Activated T-cell treated with anti-CD3 and anti-CD28 coated beads, Interleukin-2, amount 50 U/mL, for 72 hours (primary cell): ENCODE data around the gene POLD1. TPM values are rescaled to one million over a fixed set of nuclear protein-coding genes. Genes with fewer than 3 reads are reported as not detected.

Source experiments
- ATAC-seq, 2 donors: fragments of 150-1000 bp; cut with Tn5 transposase; replicated peaks in 1 of 2; 2 replicates each; pipeline ENCODE4 v1.10.0; 2021; ENCODE audit warnings: moderate library complexity in 2 of 2, mild to moderate bottlenecking in 1 of 2
- DNase-seq, 2 donors: peaks; one replicate each; pipeline ENCODE4 v3.0.0; 2021 to 2022; ENCODE audit warnings: mixed read lengths in 1 of 2
- H3K27ac Mint-ChIP-seq: one replicate; pipeline ENCODE4 v1.8.0; 2022; ENCODE audit warnings: mild to moderate bottlenecking, moderate library complexity, mixed read lengths
- H3K27me3 Mint-ChIP-seq: one replicate; pipeline ENCODE4 v1.8.0; 2022; ENCODE audit warnings: low read depth, mixed read lengths
- H3K36me3 Mint-ChIP-seq, 2 donors: one replicate each; pipeline ENCODE4 v1.8.0; 2022; ENCODE audit warnings: mixed read lengths in 2 of 2, mild to moderate bottlenecking in 1 of 2; ENCODE audit not compliant: insufficient read depth in 2 of 2
- H3K4me1 Mint-ChIP-seq: one replicate; pipeline ENCODE4 v1.8.0; 2022; ENCODE audit warnings: low read depth, mixed read lengths
- H3K4me3 Mint-ChIP-seq, 2 donors: one replicate each; pipeline ENCODE4 v1.8.0; 2022; ENCODE audit warnings: mild to moderate bottlenecking in 2 of 2, mixed read lengths in 2 of 2, moderate library complexity in 2 of 2
- H3K9me3 Mint-ChIP-seq, 2 donors: one replicate each; pipeline ENCODE4 v1.8.0; 2022; ENCODE audit warnings: mixed read lengths in 2 of 2
- total RNA-seq, 2 donors: library from RNA; stranded (reverse); gene quantifications; one replicate each; pipeline ENCODE4 v1.2.3, GENCODE V29; 2022

Gene POLD1
- total RNA-seq, 2 donors from 2014 or later = 133 to 162 TPM

DNA sequence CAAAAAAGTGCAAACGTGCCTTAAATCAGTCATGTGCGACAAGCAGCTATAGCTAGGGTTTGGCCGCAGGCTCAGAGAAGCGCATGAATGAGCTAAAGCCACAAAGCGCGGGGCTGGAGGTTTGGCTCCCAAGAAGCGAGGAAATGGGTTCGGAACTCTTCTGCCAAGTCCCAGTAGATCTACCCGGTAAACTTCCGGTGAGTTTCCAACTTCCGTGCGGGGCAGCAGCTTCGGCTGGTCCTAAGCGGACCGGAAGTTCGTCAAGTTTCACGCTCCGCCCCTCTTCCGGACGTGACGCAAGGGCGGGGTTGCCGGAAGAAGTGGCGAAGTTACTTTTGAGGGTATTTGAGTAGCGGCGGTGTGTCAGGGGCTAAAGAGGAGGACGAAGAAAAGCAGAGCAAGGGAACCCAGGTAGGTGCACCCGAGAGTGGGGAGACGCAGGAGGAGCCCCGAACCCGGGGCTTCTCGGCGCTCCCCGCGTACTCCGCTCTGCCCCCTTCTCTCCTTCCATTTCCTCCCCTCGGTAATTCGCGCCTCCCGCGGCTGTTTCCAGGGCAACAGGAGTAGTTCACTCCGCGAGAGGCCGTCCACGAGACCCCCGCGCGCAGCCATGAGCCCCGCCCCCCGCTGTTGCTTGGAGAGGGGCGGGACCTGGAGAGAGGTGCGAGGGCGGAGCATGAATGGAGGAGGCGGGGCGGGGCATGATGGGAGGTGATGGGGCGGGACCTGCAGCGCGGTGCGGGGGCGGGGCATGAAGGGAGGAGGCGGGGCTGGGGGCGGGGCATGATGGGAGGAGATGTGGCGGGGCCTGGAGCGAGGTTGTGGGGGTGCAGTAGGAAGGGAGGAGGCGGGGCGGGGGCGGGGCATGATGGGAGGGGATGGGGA lies 7.7 kb upstream of the POLD1 start, which contains the start of gene NR1H2:
Gene NR1H2, plus strand, starts transcription at position 292 of the 885 bp plus-strand sequence. CDS start 1,149 bp downstream, outside the sequence.
- Mint-ChIP-seq H3K27ac (peak within 1 kb of the TSS; percentile 98), H3K4me1 (peaks cover 33% of the 10 kb centered on the region), H3K27me3 (no peaks in the 10 kb centered on the region), H3K9me3 (no peaks in the 10 kb centered on the region), H3K36me3 (peaks cover 9 to 11% of the 10 kb centered on the region in 2 donors), H3K4me3 (peak within 1 kb of the TSS; percentile 98 to 100)
- peak; percentile 95 to 97 for DNase-seq
- peak; percentile 95 to 96 for ATAC-seq

DNA sequence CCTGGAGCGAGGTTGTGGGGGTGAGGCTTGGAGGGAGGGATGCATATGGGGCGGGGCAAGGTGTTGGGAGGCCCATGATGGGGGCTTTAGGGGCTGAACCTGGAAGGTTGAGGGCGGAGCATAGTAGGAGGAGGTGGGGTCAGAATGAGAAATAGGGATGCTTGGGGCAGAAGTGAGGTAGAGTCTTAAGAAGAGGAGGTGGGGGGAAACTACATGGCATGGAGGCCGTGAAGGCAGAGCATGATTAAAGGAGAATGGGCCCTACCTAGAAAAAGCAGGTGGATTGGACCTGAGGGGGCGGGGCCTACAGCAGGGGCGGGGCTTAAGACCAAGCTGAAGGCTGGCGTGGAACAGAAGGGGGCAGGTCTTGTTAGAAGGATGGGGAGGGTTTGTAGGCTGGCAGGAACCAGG lies 7.1 kb upstream of the POLD1 start:
- DNase-seq (peak; percentile 54), ATAC-seq (peak; percentile 1 to 26)
- Mint-ChIP-seq H3K36me3 (peaks cover 9 to 11% of the 10 kb centered on the region in 2 donors), H3K9me3 (no peaks in the 10 kb centered on the region), H3K4me3 (peak overlapping the region; percentile 98 to 100), H3K27me3 (no peaks in the 10 kb centered on the region), H3K27ac (peak overlapping the region; percentile 81), H3K4me1 (peaks cover 33% of the 10 kb centered on the region)

- Mint-ChIP-seq H3K27me3 (no peaks in the 10 kb centered on the region), H3K9me3 (no peaks in the 10 kb centered on the region), H3K4me3 (peak overlapping the region; percentile 98 to 100), H3K36me3 (peaks cover 9 to 11% of the 10 kb centered on the region in 2 donors), H3K4me1 (peaks cover 33% of the 10 kb centered on the region), H3K27ac (no peak overlapping the region)
- no peak for ATAC-seq
- no peak for DNase-seq
These were observed 6.6 kb upstream of the POLD1 start for GRCh38 chr19:50377517-50377916.

DNA sequence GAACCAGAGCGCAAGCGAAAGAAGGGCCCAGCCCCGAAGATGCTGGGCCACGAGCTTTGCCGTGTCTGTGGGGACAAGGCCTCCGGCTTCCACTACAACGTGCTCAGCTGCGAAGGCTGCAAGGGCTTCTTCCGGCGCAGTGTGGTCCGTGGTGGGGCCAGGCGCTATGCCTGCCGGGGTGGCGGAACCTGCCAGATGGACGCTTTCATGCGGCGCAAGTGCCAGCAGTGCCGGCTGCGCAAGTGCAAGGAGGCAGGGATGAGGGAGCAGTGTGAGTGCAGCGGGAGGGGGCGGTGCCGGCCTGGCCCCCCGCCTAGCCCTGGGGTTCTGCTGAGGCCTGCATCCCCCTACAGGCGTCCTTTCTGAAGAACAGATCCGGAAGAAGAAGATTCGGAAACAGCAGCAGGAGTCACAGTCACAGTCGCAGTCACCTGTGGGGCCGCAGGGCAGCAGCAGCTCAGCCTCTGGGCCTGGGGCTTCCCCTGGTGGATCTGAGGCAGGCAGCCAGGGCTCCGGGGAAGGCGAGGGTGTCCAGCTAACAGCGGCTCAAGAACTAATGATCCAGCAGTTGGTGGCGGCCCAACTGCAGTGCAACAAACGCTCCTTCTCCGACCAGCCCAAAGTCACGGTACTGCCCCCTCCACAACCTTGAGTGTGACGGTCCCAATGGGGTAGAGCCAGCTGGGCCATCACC lies 5.8 kb upstream of the POLD1 start:
- no peak overlapping the region for H3K27ac Mint-ChIP-seq
- peaks cover 41% of the 10 kb centered on the region for H3K4me1 Mint-ChIP-seq
- H3K9me3 Mint-ChIP-seq = no peaks in the 10 kb centered on the region
- ATAC-seq (no peak), DNase-seq (no peak)
- H3K27me3 Mint-ChIP-seq = no peaks in the 10 kb centered on the region
- H3K36me3 Mint-ChIP-seq = peaks cover 9 to 11% of the 10 kb centered on the region in 2 donors
- peak overlapping the region; percentile 40 to 46 for H3K4me3 Mint-ChIP-seq

GRCh38 chr19:50378863-50379236 lies 5.3 kb upstream of the POLD1 start:
- no peak overlapping the region for H3K27ac Mint-ChIP-seq
- peaks cover 46% of the 10 kb centered on the region for H3K4me1 Mint-ChIP-seq
- no peak for ATAC-seq
- H3K36me3 Mint-ChIP-seq = peaks cover 9 to 11% of the 10 kb centered on the region in 2 donors
- no peaks in the 10 kb centered on the region for H3K27me3 Mint-ChIP-seq
- no peak for DNase-seq
- no peak overlapping the region for H3K4me3 Mint-ChIP-seq
- no peaks in the 10 kb centered on the region for H3K9me3 Mint-ChIP-seq

DNA sequence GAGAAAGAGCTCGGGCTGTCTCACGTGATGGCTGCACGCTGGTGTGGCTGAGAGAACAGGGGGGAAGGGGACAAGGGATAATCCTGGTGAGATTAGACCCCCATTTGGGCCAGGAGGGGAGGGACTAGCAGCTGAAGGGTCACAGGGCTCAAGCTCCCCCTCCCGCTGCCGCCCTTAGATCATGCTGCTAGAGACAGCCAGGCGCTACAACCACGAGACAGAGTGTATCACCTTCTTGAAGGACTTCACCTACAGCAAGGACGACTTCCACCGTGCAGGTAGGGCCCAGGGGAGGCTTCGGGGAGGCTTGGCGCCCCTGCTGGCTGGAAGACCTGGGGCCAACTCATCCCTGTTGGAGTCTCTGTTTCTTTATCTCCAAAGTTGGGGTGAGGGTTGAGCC lies 4.5 kb upstream of the POLD1 start:
- H3K4me1 Mint-ChIP-seq = peaks cover 46% of the 10 kb centered on the region
- no peaks in the 10 kb centered on the region for H3K27me3 Mint-ChIP-seq
- peaks cover 11 to 13% of the 10 kb centered on the region in 2 donors for H3K36me3 Mint-ChIP-seq
- ATAC-seq = no peak
- no peak overlapping the region for H3K27ac Mint-ChIP-seq
- no peak for DNase-seq
- no peak overlapping the region for H3K4me3 Mint-ChIP-seq
- no peaks in the 10 kb centered on the region for H3K9me3 Mint-ChIP-seq

DNA sequence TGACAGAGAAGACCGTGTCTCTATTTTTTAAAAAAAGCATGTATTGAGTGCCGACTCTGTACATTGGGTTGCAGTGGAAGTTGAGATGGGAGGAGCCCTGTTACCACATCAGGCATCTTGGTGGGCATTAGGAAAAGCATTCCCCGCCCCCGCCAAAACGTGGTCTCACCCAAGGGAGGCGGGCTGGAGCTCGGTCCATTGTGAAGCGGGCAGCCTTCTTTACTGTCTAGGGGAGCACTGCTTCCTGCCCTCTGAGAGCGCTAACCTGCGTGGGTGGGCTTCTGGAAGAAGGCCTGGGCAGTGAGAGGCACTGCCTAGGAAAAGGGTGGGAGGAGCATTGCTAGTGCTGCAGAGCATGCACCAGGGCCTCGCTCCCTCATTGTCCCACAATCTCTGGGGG lies 4.0 kb upstream of the POLD1 start:
- ATAC-seq (no peak), DNase-seq (no peak)
- Mint-ChIP-seq H3K4me1 (peaks cover 46% of the 10 kb centered on the region), H3K27me3 (no peaks in the 10 kb centered on the region), H3K4me3 (no peak overlapping the region), H3K27ac (no peak overlapping the region), H3K9me3 (no peaks in the 10 kb centered on the region), H3K36me3 (peaks cover 17 to 19% of the 10 kb centered on the region in 2 donors)

- DNase-seq (no peak), ATAC-seq (no peak)
- Mint-ChIP-seq H3K27ac (no peak overlapping the region), H3K4me3 (no peak overlapping the region), H3K4me1 (peaks cover 50% of the 10 kb centered on the region), H3K27me3 (no peaks in the 10 kb centered on the region), H3K9me3 (no peaks in the 10 kb centered on the region), H3K36me3 (peaks cover 19 to 20% of the 10 kb centered on the region in 2 donors)
These were observed 3.4 kb upstream of the POLD1 start for GRCh38 chr19:50380751-50381151.

GRCh38 chr19:50381881-50382729 lies 2.0 kb upstream of the POLD1 start:
- no peaks in the 10 kb centered on the region for H3K9me3 Mint-ChIP-seq
- H3K27ac Mint-ChIP-seq = no peak overlapping the region
- no peak for ATAC-seq
- peak overlapping the region in 1 of 2 donors; percentile 98 for H3K4me3 Mint-ChIP-seq
- no peak for DNase-seq
- no peaks in the 10 kb centered on the region for H3K27me3 Mint-ChIP-seq
- H3K4me1 Mint-ChIP-seq = peaks cover 50% of the 10 kb centered on the region
- H3K36me3 Mint-ChIP-seq = peaks cover 15 to 18% of the 10 kb centered on the region in 2 donors

- Mint-ChIP-seq H3K27me3 (no peaks in the 10 kb centered on the region), H3K4me1 (peaks cover 46% of the 10 kb centered on the region), H3K4me3 (peak overlapping the region; percentile 88 to 98), H3K36me3 (peaks cover 12 to 23% of the 10 kb centered on the region in 2 donors), H3K9me3 (no peaks in the 10 kb centered on the region), H3K27ac (peak overlapping the region; percentile 55)
- no peak for DNase-seq
- no peak for ATAC-seq
These were observed 921 bp upstream of the POLD1 start for GRCh38 chr19:50383001-50383851.

- Mint-ChIP-seq H3K4me3 (peak overlapping the region; percentile 88 to 98), H3K36me3 (peaks cover 11 to 23% of the 10 kb centered on the region in 2 donors), H3K27ac (peak overlapping the region; percentile 74), H3K9me3 (no peaks in the 10 kb centered on the region), H3K27me3 (no peaks in the 10 kb centered on the region), H3K4me1 (peaks cover 46% of the 10 kb centered on the region)
- DNase-seq = no peak
- no peak for ATAC-seq
These were observed 763 bp downstream of the POLD1 start for GRCh38 chr19:50384685-50385535.
